HuH-7.5 (cell line): ENCODE measurements around the gene CDK14.
"Not testable (repeated sequence)": the region's sequence is repeated elsewhere in the genome, so short reads cannot be mapped to it uniquely, and the experiment has no call there.

Experiments
- DNase-seq: peaks from one replicate; pipeline ENCODE4 v3.0.0; 2011; ENCODE audit warnings: low spot score

Gene CDK14

DNA sequence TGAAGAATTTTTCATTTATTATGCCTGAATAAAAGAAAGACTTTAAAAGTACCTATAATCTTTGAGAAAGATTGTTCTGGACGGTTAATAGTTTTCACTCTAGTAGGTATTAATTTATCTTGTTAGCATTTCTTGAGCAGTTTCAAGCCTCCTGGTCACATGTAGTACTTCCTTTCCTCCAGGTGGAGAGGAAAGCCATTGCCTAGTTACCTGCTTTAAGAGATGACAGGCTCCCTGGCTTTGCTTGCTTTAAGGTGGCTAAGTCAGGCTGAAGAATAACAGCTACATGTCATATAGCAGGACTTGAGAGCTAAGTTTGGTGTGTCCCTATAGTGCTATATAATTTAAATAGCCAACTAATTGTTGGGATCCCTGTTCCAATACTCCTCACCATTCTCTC is 160.2 kb downstream of the CDK14 start:
- DNase-seq, result no peak

DNA sequence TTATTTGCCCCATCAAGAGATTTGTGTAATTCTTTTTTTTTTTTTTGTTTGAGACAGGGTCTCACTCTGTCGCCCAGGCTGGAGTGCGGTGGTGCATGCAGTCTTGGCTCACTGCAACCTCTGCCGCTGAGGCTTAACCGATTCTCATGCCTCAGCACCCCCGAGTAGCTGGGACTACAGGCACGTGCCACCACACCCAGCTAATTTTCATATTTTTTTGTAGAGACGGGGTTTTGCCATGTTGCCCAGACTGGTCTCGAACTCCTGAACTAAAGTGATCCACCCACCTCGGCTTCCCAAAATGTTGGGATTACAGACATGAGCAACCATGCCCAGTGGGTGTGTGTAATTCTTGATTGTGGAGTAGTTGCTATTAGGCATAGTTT is 161.4 kb downstream of the CDK14 start:
- not testable (repeated sequence) for DNase-seq

DNA sequence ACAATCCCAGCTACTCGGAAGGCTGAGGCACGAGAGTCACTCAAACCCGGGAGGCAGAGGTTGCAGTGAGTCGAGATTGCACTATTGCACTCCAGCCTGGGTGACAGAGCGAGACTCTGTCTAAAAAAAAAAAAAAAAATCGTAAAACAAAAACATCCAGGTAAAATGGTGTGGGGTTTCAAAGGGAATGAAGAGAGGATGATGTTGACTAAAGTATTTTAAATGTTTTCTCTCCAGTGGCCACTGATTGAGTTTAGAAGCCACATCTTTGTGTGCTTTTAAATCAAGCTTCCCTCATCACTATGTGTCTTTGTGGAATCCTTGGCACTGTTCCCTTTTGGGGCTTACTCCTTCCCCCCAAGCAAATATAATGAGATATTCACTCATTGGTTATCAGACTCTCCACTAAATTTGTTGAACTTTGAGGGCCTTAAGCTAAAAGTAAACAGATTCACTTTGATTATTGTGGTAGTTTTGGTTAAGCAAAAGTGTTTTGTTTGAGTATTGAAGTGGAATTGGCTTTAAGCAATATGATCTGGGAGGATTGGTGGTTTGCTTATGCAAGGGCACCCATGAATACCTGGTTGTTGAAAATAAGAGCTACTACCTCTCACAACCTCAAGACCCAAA is 162.9 kb downstream of the CDK14 start:
- no peak for DNase-seq

DNA sequence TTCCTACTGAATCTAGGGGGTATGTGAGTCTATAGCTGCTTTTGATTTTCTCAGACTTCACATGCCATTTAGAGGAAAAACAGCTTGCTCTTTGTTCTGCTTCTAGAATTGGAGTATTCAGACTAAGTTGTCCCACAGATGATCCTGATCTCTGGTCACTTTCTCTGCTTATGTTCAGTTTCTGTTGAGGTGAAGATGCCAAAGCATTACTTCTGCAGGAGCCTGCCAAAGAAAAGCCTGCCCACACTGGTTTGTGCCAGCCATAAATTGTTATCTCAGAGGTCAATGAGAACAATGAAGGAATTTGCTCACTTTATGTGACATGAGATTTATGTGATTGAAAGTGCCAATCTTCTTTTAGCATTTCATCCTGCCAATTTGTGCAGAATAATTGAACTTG is 163.6 kb downstream of the CDK14 start:
- DNase-seq, result no peak

DNA sequence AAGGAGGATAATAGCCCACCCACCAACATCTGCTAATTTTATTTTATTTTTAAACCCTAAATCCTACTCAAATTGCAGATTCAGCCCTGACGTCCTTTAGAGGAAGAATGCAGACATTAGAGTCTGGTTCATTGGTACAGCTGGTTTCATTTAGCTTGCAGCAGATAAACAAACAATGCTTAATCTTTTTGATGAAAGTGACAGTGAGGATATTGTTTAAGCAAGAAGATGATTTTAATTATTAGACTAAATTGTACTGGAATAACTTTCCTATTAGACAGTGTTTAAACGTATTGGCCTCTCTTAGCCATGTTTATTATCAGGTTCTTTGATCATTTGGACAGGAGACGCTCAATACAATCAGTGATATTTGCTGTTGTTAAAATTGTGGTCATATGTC is 164.8 kb downstream of the CDK14 start:
- no peak for DNase-seq

DNA sequence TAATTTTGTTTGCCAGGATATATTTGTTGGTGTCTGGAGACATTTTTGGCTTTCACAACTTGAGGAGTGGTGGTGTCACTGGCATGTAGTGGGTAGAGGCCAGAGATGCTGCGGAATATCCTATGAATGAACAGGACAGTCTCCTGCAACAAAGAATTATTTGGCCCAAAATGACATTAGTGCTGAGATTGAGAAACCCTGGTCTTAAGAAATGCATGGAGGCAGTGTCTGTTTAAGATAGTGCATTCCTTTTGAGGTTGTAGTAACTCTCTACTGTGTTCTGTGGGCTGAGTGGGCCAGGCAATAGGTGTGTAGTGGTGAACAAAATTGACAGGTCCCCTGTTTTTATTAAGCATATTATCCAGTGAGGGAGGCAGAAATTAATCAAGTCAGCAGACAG is 165.5 kb downstream of the CDK14 start:
- no peak for DNase-seq

DNA sequence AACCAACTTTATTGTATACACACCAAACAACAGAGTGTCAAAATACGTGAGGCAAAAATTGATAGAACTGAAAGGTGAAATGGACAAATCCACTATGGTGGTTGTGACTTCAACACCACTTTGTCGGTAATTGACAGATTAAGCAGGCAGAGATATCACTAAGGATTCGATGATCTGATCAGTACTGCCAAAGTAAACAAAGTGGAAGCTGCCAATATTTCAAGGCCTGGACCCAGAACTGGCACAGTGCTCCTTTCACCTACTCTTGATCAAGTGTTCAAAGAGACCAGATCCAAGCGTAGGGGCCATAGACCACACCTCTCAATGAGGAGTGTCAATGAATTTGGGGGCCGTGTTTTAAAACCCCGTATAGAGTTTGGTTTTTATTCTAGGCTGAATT is 167.0 kb downstream of the CDK14 start:
- DNase-seq, result no peak

DNA sequence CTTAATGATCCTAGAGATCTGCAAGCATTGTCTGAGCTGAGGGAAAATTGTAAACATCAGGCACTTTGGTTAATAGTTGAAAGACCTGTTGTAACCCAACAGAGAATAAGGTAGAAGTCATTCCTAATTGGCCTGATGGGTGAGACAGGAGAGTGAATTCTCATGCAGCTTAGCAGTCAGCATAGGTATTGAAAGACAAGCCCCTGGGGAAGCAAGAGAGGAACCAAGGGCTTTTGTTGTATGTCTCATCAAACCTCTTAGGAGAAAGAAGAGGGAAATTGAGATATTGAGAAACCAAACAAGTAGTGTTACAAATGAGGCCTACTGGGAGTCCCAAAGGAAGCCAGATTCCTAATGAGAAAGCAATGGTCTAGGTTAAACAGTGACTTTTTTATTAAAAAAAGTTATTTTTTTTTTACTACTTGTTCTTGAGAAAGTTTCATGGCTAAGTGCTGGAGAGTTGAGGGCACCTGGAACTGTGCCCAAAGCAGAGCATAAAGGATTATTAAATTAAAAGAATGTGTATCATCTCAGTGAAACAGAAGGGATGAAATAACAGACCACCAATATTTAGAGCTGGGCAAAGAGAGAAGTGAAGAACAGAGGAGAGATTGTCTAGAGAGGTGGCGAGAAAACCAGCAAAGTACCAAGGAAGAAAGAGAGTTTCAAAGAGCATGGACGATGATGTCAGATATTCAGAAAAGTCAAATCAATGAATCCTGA is 168.9 kb downstream of the CDK14 start:
- DNase-seq, result no peak

DNA sequence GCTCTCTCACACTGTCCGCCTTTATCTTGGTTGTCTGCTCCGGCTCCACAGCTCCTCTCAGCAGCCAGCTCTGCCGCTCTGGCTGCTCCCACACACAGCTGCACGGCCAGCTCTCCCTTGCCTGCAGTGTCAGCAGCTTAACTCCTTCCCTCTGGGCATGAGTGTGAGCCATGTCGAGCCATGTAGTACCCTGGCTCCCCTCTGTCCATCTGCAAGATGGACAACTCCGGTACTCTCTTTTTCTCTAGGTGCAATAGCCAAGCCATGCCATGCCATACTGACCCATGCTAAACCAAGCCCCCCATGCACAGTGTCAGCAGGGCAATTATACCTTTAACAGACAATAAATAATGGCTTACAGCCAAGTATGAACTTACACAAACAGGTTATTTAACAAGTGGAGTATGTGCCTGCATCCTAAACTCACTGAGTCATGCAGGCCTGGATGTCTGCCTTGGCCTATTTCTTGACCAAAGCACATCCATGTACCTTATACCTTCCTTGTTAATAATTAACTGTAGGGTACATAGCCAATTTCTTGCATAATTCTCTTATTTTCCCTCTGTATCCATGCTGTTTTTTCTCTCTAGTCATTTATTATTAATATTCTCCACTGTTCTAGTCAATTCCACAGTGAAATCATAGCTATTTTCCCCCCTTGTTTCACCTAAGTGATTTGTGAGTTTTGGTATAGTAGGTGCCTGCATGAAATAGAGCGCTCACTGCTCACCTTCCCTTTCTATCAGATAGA is 170.9 kb downstream of the CDK14 start:
- no peak for DNase-seq

DNA sequence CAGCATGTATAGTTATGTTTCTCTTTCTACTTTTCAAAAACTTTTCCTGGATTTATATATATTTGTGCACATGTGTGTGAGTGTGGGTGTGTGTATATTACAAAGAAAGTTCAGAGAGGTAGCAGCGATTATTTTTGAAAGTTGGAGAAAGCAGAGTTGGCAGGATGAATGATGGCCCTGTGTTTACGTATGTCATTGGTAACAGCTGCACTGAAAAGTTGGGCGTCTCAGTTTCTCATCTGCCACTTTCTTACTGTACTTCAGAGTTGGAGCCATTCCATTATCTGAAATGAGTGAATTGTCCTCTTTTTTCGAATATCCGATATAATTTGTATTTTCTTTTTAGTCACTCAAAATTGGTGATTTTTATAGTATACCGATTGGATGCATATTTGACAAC is 172.2 kb downstream of the CDK14 start:
- DNase-seq, result no peak

DNA sequence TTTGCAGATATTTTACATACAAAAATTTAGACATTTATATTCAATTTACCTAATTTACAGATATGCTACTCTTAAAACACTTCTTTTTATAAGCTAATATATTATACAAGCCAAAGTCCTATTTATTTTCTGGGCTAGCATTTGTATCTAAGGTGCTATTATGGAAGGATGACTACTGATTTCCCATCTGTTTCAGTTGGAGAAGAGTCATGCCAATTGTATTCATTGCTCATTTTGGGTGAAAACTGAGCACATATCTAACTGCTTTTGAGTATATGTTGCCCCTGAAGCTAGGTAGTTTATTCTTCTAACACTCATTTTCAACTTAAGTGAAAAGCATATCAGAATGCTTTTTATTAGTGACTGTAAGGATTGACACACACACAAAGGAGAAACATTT is 172.9 kb downstream of the CDK14 start:
- no peak for DNase-seq

DNA sequence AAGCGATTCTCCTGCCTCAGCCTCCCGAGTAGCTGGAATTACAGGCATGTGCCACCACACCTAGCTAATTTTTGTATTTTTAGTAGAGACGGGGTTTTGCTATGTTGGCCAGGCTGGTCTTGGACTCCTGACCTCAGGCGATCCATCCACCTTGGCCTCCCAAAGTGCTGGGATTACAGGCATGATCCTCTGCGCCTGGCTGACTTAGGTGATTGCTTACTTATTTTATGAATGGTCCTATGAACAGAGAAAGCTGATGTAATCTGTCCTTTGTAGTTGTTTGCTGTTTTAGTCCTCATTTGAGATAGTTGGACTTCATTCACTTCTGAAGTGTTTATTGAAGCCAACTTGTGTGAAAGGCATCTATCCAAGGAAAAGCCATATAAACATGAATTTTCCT is 173.4 kb downstream of the CDK14 start:
- not testable (repeated sequence) for DNase-seq

DNA sequence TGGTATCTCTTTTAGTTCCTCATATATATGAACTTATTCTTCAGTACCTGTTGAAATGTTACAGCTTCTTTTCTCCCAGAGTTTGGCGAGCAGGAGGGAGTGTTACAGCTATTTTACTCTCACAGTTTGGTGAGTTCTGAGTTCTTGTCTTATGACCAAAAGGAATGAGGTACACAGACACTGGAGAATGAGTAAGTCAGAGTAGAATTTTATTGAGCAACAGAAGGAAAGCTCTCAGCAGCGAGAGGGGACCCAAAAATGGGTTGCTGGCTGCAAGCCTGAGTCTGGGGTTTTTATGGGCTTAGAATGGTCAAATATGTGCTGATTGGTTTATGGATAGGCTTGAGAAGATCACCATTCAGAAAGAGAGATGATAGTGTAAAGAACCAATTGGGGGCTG is 175.2 kb downstream of the CDK14 start:
- DNase-seq, result no peak

DNA sequence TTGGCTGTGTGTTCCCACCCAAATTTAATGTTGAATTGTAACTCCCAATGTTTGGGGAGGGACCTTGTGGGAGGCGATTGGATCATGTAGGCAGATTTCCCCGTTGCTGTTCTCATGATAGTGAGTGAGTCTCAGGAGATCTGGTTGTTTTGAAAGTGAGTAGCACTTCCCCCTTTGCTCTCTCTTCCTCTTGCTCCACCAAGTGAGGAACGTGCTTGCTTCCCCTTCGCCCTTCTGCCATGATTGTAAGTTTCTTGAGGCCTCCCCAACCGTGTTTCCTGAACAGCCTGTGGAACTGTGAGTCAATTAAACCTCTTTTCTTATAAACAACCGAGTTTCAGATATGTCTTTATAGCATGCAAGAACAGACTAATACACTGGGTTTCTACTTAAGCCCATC is 176.3 kb downstream of the CDK14 start:
- no peak for DNase-seq

DNA sequence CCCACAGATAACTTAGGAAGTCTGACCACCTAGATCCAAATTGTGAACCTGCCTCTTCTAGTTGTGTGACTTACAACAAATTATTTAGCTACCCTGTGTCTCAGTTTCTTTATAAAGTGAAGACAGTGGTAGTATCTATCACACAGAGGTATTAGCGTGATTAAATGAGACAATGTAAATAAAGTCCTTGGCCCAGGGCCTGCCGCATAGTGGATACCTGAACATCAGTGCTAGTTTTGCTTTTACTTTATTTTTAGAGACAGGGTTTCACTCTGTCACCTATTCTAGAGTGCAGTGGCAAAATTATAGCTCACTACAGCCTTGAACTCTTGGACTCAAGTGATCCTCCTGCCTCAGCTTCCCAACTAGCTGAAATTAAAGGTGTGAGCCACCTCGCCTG is 177.1 kb downstream of the CDK14 start:
- DNase-seq, result no peak

DNA sequence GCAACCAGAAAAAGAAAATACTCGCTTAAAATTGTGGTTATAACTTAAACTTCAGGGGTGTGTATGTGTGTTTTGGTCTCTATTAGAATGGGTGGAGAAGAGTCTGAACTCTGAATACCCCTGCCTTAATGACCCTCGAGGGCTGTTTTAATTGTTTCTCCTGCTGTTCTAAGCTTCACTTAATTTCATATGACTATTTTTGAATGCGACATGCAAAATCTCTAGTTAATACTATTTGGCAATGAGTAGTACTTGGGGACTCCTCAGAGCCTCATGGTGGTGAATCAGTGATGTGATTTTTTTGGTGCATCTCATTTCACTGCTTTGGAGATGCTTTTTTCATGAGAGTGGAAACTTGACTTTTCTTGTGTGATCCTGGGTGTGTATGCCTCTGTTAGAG is 178.6 kb downstream of the CDK14 start:
- DNase-seq, result no peak

DNA sequence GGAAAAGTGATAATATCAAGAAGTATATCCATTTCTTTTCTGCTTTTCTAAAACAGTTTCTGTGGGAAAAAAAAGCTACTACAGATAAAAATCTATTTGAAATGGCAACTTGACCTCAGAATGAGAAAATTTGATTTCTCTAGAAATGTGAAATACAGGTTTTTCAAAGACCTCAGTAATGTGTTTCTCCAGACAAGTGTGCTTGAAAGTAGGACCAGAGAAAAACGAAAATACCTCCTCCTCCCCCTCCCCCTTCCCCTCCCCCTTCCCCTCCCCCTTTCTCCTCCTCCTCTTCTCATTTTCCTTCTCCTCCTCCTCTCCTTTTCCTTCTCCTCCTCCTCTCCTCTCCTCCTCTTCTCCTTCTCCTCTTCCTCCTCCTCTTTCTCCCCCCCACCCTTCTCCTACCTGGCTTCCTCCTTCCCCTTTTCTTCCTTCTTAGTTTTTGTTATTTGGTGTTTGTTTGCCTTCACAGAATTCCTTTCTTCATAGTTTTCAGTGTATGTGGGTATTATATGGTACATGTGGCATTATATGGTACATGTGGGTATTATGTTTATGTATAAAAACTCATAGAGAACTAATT is 179.4 kb downstream of the CDK14 start:
- no peak for DNase-seq

DNA sequence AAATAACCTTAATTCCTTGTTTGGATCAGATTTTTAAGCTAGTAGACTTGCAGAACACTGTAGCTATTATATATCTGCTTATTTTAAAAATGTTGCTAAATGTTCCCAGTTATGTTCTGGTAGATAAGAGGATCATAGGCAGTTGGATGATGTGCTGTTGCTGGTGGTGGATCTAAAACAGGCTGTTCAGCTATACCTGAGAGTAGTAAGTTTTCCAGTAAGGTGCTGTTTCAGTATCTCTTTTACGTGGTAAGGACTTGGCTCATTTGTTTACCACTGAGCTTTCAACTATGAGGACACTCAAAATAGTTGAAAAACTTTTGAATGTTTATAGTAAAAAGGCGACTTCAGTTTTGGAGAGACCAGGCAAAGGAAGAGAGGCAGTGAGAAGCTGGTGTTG is 180.9 kb downstream of the CDK14 start:
- DNase-seq, result no peak

DNA sequence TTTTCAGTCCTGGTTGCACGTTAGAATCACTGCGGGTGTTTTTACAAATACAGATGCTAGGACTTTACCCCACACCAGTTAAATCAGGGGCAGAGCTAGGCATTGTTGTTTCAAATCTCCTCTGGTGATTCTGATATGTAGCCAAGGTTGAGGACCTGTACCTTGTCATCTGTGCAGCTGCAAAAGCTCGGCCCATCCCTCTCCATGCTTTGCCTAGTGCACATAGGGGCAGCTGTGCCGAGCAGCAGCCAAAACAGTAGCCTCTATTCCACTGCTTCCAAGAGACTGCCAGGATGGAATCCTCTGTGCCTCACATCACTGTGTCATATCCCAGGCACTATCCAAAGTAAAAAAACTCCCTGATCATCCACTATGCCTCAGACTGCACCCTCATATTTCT is 181.3 kb downstream of the CDK14 start:
- DNase-seq, result no peak

DNA sequence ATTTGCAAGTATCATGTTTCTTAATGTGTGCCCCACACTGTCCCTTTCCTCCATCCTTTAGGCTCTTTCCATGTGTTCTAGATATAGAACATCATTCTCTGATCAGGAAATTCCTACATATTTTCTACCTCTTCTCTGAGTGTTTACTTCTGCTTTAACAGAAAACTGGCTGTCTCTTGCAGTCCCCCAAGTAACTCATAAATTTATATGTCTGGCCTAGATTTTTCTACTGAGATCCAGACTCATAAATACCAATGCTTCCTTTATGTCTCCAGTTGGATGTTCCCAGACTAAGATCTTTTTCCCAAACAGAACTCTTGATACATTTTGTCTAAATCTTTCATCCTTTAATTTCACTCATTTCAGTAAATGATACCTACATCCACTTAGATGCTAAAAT is 181.8 kb downstream of the CDK14 start:
- no peak for DNase-seq

DNA sequence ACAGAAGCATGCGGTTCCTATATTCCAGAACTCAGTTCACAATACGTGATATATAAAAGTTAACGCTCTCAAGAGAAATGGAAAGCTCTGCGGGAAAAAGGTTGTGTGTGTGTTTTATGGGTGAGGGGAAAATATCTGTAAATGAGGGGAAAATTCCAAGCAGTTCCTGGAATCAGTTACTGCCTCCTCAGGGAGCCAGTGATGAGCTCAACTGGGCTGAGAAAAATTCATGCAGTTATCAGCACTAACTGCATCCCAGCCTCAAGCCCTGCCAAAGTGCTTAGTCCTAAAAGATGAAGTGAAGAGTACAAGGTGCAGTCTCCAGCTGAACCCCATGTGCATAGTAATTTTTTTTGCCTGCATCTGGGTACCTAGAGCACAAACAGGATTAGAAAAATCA is 191.9 kb downstream of the CDK14 start:
- DNase-seq, result no peak

DNA sequence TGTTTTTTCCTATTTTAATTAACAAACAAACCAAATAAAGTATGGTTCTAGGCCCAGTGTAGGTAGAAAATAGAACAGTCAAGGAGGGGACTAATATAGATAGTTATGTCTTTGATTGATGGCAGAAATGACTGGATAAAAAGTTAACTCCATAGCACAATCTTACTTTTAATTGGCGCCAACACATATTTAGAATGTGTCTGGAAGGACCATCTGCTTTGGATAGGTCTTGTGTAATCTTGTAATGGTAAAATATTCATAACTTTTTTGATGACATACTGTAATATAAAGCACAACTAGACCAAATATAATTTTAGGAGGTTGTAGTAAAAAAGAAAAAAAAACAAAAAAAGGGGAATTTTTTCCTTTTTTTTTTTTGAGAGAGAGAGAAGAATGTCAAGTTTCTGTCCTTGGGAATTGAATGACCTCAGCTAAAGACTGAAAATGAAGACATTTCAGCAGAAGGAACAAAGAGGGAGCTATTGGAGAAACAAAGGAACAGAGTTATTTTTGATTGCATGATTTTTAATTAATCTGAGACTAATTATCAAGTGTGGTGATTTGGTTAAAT is 193.7 kb downstream of the CDK14 start:
- DNase-seq, result no peak

DNA sequence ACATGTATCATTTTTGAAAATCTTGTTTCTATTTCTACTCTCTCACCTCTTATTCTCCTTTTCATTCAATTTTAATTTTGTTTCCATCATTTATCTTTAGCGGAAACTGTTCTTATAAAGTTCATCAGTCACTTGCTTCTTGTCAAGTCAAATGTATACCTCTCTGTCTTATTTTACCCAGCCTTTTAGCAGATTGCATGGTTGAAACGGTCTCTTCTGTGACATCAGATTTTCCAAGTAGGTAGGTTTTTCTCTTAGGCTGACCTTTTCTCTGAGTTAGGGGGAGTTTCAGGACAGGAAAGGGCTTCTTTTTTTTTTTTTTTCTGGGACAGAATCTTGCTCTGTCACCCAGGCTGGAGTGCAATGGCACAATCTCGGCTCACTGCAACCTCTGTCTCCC is 195.5 kb downstream of the CDK14 start:
- no peak for DNase-seq
